ENCODE measurements around the gene RRAD.
"Not testable (repeated sequence)": the region's sequence is repeated elsewhere in the genome, so short reads cannot be mapped to it uniquely, and the experiment has no call there.

The RRAD gene

GRCh38 chr16:66934839-66935313 is 9.5 kb upstream of the RRAD start:
- peak overlapping the region; percentile 98 to 100 for H3K9ac ChIP-seq (ENCODE audit: low read depth in 1 of 2, low read length in 2 of 2)
- H3K4me1 ChIP-seq (ENCODE audit: control insufficient read depth in 2 of 2, insufficient read depth in 2 of 2, low read length in 2 of 2) = peaks cover 39 to 47% of the 10 kb centered on the region in 2 donors
- H3K36me3 ChIP-seq (ENCODE audit: control insufficient read depth in 2 of 2, insufficient read depth in 2 of 2, low read length in 2 of 2) = peaks cover 28 to 41% of the 10 kb centered on the region in 2 donors
- peak overlapping the region; percentile 85 to 98 for H3K4me3 ChIP-seq (ENCODE audit: low read length in 2 of 2)
- H3K27ac ChIP-seq (ENCODE audit: low read depth in 2 of 2, low read length in 2 of 2) = peak overlapping the region; percentile 95
- not testable (repeated sequence) for H3K27me3 ChIP-seq (ENCODE audit: control insufficient read depth in 2 of 2, insufficient read depth in 2 of 2, low read length in 2 of 2); H3K9me3 ChIP-seq (ENCODE audit: control insufficient read depth in 2 of 2, low read length in 2 of 2)

- peak within 1 kb of the TSS; percentile 85 to 98 for H3K4me3 ChIP-seq (ENCODE audit: low read length in 2 of 2)
- no peaks in the 10 kb centered on the region for H3K27me3 ChIP-seq (ENCODE audit: control insufficient read depth in 2 of 2, insufficient read depth in 2 of 2, low read length in 2 of 2)
- peak within 1 kb of the TSS; percentile 98 to 100 for H3K9ac ChIP-seq (ENCODE audit: low read depth in 1 of 2, low read length in 2 of 2)
- no peaks in the 10 kb centered on the region for H3K9me3 ChIP-seq (ENCODE audit: control insufficient read depth in 2 of 2, low read length in 2 of 2)
- H3K4me1 ChIP-seq (ENCODE audit: control insufficient read depth in 2 of 2, insufficient read depth in 2 of 2, low read length in 2 of 2) = peaks cover 39 to 47% of the 10 kb centered on the region in 2 donors
- peak within 1 kb of the TSS; percentile 95 for H3K27ac ChIP-seq (ENCODE audit: low read depth in 2 of 2, low read length in 2 of 2)
- H3K36me3 ChIP-seq (ENCODE audit: control insufficient read depth in 2 of 2, insufficient read depth in 2 of 2, low read length in 2 of 2) = peaks cover 23 to 35% of the 10 kb centered on the region in 2 donors
Observed at GRCh38 chr16:66934138-66934838, 9.0 kb upstream of the RRAD start, which contains the start of gene CIAO2B. Gene CIAO2B (minus strand): TSS chr16:66934402. CDS start chr16:66934364, 38 bp downstream.

GRCh38 chr16:66933776-66934137 is 8.4 kb upstream of the RRAD start:
- peaks cover 39 to 47% of the 10 kb centered on the region in 2 donors for H3K4me1 ChIP-seq (ENCODE audit: control insufficient read depth in 2 of 2, insufficient read depth in 2 of 2, low read length in 2 of 2)
- H3K4me3 ChIP-seq (ENCODE audit: low read length in 2 of 2) = peak overlapping the region; percentile 85 to 98
- H3K27ac ChIP-seq (ENCODE audit: low read depth in 2 of 2, low read length in 2 of 2) = peak overlapping the region; percentile 95
- peak overlapping the region; percentile 92 to 98 for H3K9ac ChIP-seq (ENCODE audit: low read depth in 1 of 2, low read length in 2 of 2)
- peaks cover 18 to 30% of the 10 kb centered on the region in 2 donors for H3K36me3 ChIP-seq (ENCODE audit: control insufficient read depth in 2 of 2, insufficient read depth in 2 of 2, low read length in 2 of 2)
- H3K27me3 ChIP-seq (ENCODE audit: control insufficient read depth in 2 of 2, insufficient read depth in 2 of 2, low read length in 2 of 2) = no peaks in the 10 kb centered on the region
- no peaks in the 10 kb centered on the region for H3K9me3 ChIP-seq (ENCODE audit: control insufficient read depth in 2 of 2, low read length in 2 of 2)

- H3K36me3 ChIP-seq (ENCODE audit: control insufficient read depth in 2 of 2, insufficient read depth in 2 of 2, low read length in 2 of 2) = peaks cover 4 to 19% of the 10 kb centered on the region in 2 donors
- H3K4me3 ChIP-seq (ENCODE audit: low read length in 2 of 2) = no peak overlapping the region
- H3K27ac ChIP-seq (ENCODE audit: low read depth in 2 of 2, low read length in 2 of 2) = no peak overlapping the region
- peaks cover 28 to 33% of the 10 kb centered on the region in 2 donors for H3K4me1 ChIP-seq (ENCODE audit: control insufficient read depth in 2 of 2, insufficient read depth in 2 of 2, low read length in 2 of 2)
- no peaks in the 10 kb centered on the region for H3K27me3 ChIP-seq (ENCODE audit: control insufficient read depth in 2 of 2, insufficient read depth in 2 of 2, low read length in 2 of 2)
- H3K9me3 ChIP-seq (ENCODE audit: control insufficient read depth in 2 of 2, low read length in 2 of 2) = no peaks in the 10 kb centered on the region
- H3K9ac ChIP-seq (ENCODE audit: low read depth in 1 of 2, low read length in 2 of 2) = no peak overlapping the region
Observed at GRCh38 chr16:66932076-66932475, 6.7 kb upstream of the RRAD start.

- peaks cover 4 to 15% of the 10 kb centered on the region in 2 donors for H3K36me3 ChIP-seq (ENCODE audit: control insufficient read depth in 2 of 2, insufficient read depth in 2 of 2, low read length in 2 of 2)
- H3K9me3 ChIP-seq (ENCODE audit: control insufficient read depth in 2 of 2, low read length in 2 of 2) = no peaks in the 10 kb centered on the region
- H3K4me3 ChIP-seq (ENCODE audit: low read length in 2 of 2) = no peak overlapping the region
- H3K9ac ChIP-seq (ENCODE audit: low read depth in 1 of 2, low read length in 2 of 2) = no peak overlapping the region
- no peak overlapping the region for H3K27ac ChIP-seq (ENCODE audit: low read depth in 2 of 2, low read length in 2 of 2)
- no peaks in the 10 kb centered on the region for H3K27me3 ChIP-seq (ENCODE audit: control insufficient read depth in 2 of 2, insufficient read depth in 2 of 2, low read length in 2 of 2)
- H3K4me1 ChIP-seq (ENCODE audit: control insufficient read depth in 2 of 2, insufficient read depth in 2 of 2, low read length in 2 of 2) = peaks cover 26 to 29% of the 10 kb centered on the region in 2 donors
Observed at GRCh38 chr16:66931665-66932064, 6.3 kb upstream of the RRAD start.

GRCh38 chr16:66930189-66930588 is 4.9 kb upstream of the RRAD start:
- Histone ChIP-seq H3K27ac (ENCODE audit: low read depth in 2 of 2, low read length in 2 of 2) (no peak overlapping the region), H3K4me3 (ENCODE audit: low read length in 2 of 2) (no peak overlapping the region), H3K4me1 (ENCODE audit: control insufficient read depth in 2 of 2, insufficient read depth in 2 of 2, low read length in 2 of 2) (peaks cover 15 to 21% of the 10 kb centered on the region in 2 donors), H3K27me3 (ENCODE audit: control insufficient read depth in 2 of 2, insufficient read depth in 2 of 2, low read length in 2 of 2) (peaks cover 1% of the 10 kb centered on the region in 2 donors), H3K9ac (ENCODE audit: low read depth in 1 of 2, low read length in 2 of 2) (no peak overlapping the region), H3K9me3 (ENCODE audit: control insufficient read depth in 2 of 2, low read length in 2 of 2) (no peaks in the 10 kb centered on the region), H3K36me3 (ENCODE audit: control insufficient read depth in 2 of 2, insufficient read depth in 2 of 2, low read length in 2 of 2) (peaks cover 4 to 15% of the 10 kb centered on the region in 2 donors)

GRCh38 chr16:66928702-66929388 is 3.5 kb upstream of the RRAD start:
- H3K36me3 ChIP-seq (ENCODE audit: control insufficient read depth in 2 of 2, insufficient read depth in 2 of 2, low read length in 2 of 2) = peaks cover 4 to 15% of the 10 kb centered on the region in 2 donors

GRCh38 chr16:66927918-66928649 is 2.7 kb upstream of the RRAD start:
- H3K36me3 ChIP-seq (ENCODE audit: control insufficient read depth in 2 of 2, insufficient read depth in 2 of 2, low read length in 2 of 2) = peaks cover 4 to 15% of the 10 kb centered on the region in 2 donors
- H3K9ac ChIP-seq (ENCODE audit: low read depth in 1 of 2, low read length in 2 of 2) = no peak overlapping the region
- no peak overlapping the region for H3K27ac ChIP-seq (ENCODE audit: low read depth in 2 of 2, low read length in 2 of 2)
- H3K4me1 ChIP-seq (ENCODE audit: control insufficient read depth in 2 of 2, insufficient read depth in 2 of 2, low read length in 2 of 2) = peaks cover 18 to 23% of the 10 kb centered on the region in 2 donors
- no peak overlapping the region for H3K4me3 ChIP-seq (ENCODE audit: low read length in 2 of 2)
- peaks cover 3 to 14% of the 10 kb centered on the region in 2 donors for H3K27me3 ChIP-seq (ENCODE audit: control insufficient read depth in 2 of 2, insufficient read depth in 2 of 2, low read length in 2 of 2)
- no peaks in the 10 kb centered on the region for H3K9me3 ChIP-seq (ENCODE audit: control insufficient read depth in 2 of 2, low read length in 2 of 2)

More at GRCh38 chr16:66928702-66929388, 3.5 kb upstream of the RRAD start:
- H3K4me1 ChIP-seq (ENCODE audit: control insufficient read depth in 2 of 2, insufficient read depth in 2 of 2, low read length in 2 of 2) = peaks cover 22 to 24% of the 10 kb centered on the region in 2 donors
- H3K27me3 ChIP-seq (ENCODE audit: control insufficient read depth in 2 of 2, insufficient read depth in 2 of 2, low read length in 2 of 2) = peaks cover 3 to 7% of the 10 kb centered on the region in 2 donors
- H3K27ac ChIP-seq (ENCODE audit: low read depth in 2 of 2, low read length in 2 of 2) = no peak overlapping the region
- H3K9me3 ChIP-seq (ENCODE audit: control insufficient read depth in 2 of 2, low read length in 2 of 2) = no peaks in the 10 kb centered on the region
- no peak overlapping the region for H3K9ac ChIP-seq (ENCODE audit: low read depth in 1 of 2, low read length in 2 of 2)
- H3K4me3 ChIP-seq (ENCODE audit: low read length in 2 of 2) = no peak overlapping the region

GRCh38 chr16:66926961-66927436 is 1.7 kb upstream of the RRAD start:
- peaks cover 12 to 18% of the 10 kb centered on the region in 2 donors for H3K4me1 ChIP-seq (ENCODE audit: control insufficient read depth in 2 of 2, insufficient read depth in 2 of 2, low read length in 2 of 2)
- H3K9me3 ChIP-seq (ENCODE audit: control insufficient read depth in 2 of 2, low read length in 2 of 2) = no peaks in the 10 kb centered on the region
- H3K9ac ChIP-seq (ENCODE audit: low read depth in 1 of 2, low read length in 2 of 2) = no peak overlapping the region
- peaks cover 0 to 7% of the 10 kb centered on the region in 2 donors for H3K36me3 ChIP-seq (ENCODE audit: control insufficient read depth in 2 of 2, insufficient read depth in 2 of 2, low read length in 2 of 2)
- no peak overlapping the region for H3K27ac ChIP-seq (ENCODE audit: low read depth in 2 of 2, low read length in 2 of 2)
- no peak overlapping the region for H3K4me3 ChIP-seq (ENCODE audit: low read length in 2 of 2)
- H3K27me3 ChIP-seq (ENCODE audit: control insufficient read depth in 2 of 2, insufficient read depth in 2 of 2, low read length in 2 of 2) = peaks cover 3 to 14% of the 10 kb centered on the region in 2 donors

Measured in mucosa of rectum (tissue), 2 donors.